Osteoblast (primary cell): ENCODE measurements around the gene OOSP4B. TPM values are rescaled to one million over a fixed set of nuclear protein-coding genes. Genes with fewer than 3 reads are reported as not detected.

Source experiments
- DNase-seq: peaks from one replicate; pipeline ENCODE4 v3.0.0; 2011; ENCODE audit warnings: low spot score, mixed read lengths; ENCODE audit not compliant: insufficient read length; ENCODE audit errors: missing footprints
- H2AFZ ChIP-seq: 2 replicates; pipeline ENCODE4 v1.6.0; 2011; ENCODE audit warnings: mild to moderate bottlenecking, low read length
- H3K27ac ChIP-seq: 2 replicates; pipeline ENCODE4 v1.5.1; 2011; ENCODE audit warnings: mild to moderate bottlenecking, low read depth, low read length, moderate library complexity
- H3K27me3 ChIP-seq: 2 replicates; pipeline ENCODE4 v1.6.0; 2012; ENCODE audit warnings: mild to moderate bottlenecking, control low read depth, inconsistent platforms, low read length, moderate library complexity; ENCODE audit not compliant: insufficient read depth
- H3K36me3 ChIP-seq: 2 replicates; pipeline ENCODE4 v1.5.1; 2011; ENCODE audit warnings: mild to moderate bottlenecking, low read length, control low read depth, moderate library complexity; ENCODE audit not compliant: insufficient read depth
- H3K4me1 ChIP-seq: 2 replicates; pipeline ENCODE4 v1.5.1; 2011; ENCODE audit warnings: mild to moderate bottlenecking, low read length, control low read depth, moderate library complexity; ENCODE audit not compliant: insufficient read depth
- H3K4me2 ChIP-seq: 2 replicates; pipeline ENCODE4 v1.6.0; 2011; ENCODE audit warnings: mild to moderate bottlenecking, low read length; ENCODE audit not compliant: insufficient read depth
- H3K4me3 ChIP-seq: fragments of 200-600 bp; sonication (generic); 3 replicates; pipeline ENCODE4 v1.5.1; 2012; ENCODE audit warnings: mild to moderate bottlenecking, low read length, inconsistent platforms; ENCODE audit not compliant: insufficient read depth
- H3K79me2 ChIP-seq: 2 replicates; pipeline ENCODE4 v1.6.0; 2012; ENCODE audit warnings: mild to moderate bottlenecking, low read length, control low read depth, inconsistent platforms; ENCODE audit not compliant: insufficient read depth
- H3K9me3 ChIP-seq: 2 replicates; pipeline ENCODE4 v1.5.1; 2011; ENCODE audit warnings: low read depth, low read length, control low read depth
- H4K20me1 ChIP-seq: 2 replicates; pipeline ENCODE4 v1.6.0; 2012; ENCODE audit warnings: mild to moderate bottlenecking, low read length, control low read depth; ENCODE audit not compliant: insufficient read depth
- total RNA-seq: library from RNA; depleted of rRNA; stranded (reverse); fragments of >200 nt; gene quantifications from 2 replicates; pipeline ENCODE4 v1.2.3, GENCODE V29; 2012
- TF ChIP-seq, protein P1 (sequence below): IDR thresholded peaks from 2 replicates; pipeline ENCODE4 v1.5.1; 2011; ENCODE audit warnings: mild to moderate bottlenecking, low read depth, low read length, moderate library complexity; ENCODE audit errors: extremely low read depth

OOSP4B gene
- total RNA-seq, 1 donor, result not detected

GRCh38 chr11:60078745-60079144 is 61.8 kb downstream of the OOSP4B start:
- no peaks in the 10 kb centered on the region for H3K79me2 ChIP-seq
- H3K4me2 ChIP-seq, result no peak overlapping the region
- H3K27ac ChIP-seq, result no peak overlapping the region
- no peaks in the 10 kb centered on the region for H4K20me1 ChIP-seq
- H3K36me3 ChIP-seq, result no peaks in the 10 kb centered on the region
- H3K9me3 ChIP-seq, result no peaks in the 10 kb centered on the region
- no peaks in the 10 kb centered on the region for H3K27me3 ChIP-seq
- no peaks in the 10 kb centered on the region for H3K4me1 ChIP-seq
- TF ChIP-seq, protein P1, sequence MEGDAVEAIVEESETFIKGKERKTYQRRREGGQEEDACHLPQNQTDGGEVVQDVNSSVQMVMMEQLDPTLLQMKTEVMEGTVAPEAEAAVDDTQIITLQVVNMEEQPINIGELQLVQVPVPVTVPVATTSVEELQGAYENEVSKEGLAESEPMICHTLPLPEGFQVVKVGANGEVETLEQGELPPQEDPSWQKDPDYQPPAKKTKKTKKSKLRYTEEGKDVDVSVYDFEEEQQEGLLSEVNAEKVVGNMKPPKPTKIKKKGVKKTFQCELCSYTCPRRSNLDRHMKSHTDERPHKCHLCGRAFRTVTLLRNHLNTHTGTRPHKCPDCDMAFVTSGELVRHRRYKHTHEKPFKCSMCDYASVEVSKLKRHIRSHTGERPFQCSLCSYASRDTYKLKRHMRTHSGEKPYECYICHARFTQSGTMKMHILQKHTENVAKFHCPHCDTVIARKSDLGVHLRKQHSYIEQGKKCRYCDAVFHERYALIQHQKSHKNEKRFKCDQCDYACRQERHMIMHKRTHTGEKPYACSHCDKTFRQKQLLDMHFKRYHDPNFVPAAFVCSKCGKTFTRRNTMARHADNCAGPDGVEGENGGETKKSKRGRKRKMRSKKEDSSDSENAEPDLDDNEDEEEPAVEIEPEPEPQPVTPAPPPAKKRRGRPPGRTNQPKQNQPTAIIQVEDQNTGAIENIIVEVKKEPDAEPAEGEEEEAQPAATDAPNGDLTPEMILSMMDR, result no peak
- H3K4me3 ChIP-seq, result no peak overlapping the region
- H2AFZ ChIP-seq, result no peak overlapping the region
- no peak for DNase-seq

DNA sequence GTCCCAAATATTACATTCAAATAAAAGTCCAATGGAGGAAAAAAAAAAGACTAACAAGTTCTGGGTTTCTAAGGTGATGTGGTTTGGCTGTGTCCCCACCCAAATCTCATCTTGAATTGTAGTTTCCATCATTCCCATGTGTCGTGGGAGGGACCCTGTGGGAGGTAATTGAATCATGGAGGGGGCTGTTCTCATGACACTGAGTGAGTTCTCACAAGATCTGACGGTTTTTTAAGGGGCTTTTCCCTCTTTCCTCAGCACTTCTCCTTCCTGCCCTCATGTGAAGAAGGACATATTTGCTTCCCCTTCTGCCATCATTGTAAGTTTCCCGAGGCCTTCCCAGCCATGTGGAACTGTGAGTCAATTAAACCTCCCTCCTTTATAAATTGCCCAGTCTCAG is 63.6 kb downstream of the OOSP4B start:
- no peaks in the 10 kb centered on the region for H3K9me3 ChIP-seq

More for the DNA sequence above, 63.6 kb downstream of the OOSP4B start:
- Histone ChIP-seq H3K4me3 (no peak overlapping the region), H3K27me3 (no peaks in the 10 kb centered on the region), H2AFZ (no peak overlapping the region), H3K27ac (no peak overlapping the region), H4K20me1 (no peaks in the 10 kb centered on the region), H3K4me1 (no peaks in the 10 kb centered on the region), H3K4me2 (no peak overlapping the region), H3K79me2 (no peaks in the 10 kb centered on the region), H3K36me3 (no peaks in the 10 kb centered on the region)
- DNase-seq, result no peak
- TF ChIP-seq, protein P1, result no peak

Other genes starting within 250 kb of the OOSP4B start
- gene MRPL16, start 206.4 kb upstream of the OOSP4B start, total RNA-seq, result 31.5 and 32.9 TPM in 2 replicates
- not detected in 2 replicates for gene CBLIF, start 171.7 kb upstream of the OOSP4B start, total RNA-seq
- not detected in 2 replicates for gene TCN1, start 150.7 kb upstream of the OOSP4B start, total RNA-seq
- not detected in 2 replicates for gene OOSP3, start 138.4 kb upstream of the OOSP4B start, total RNA-seq
- gene OOSP1, start 78.7 kb upstream of the OOSP4B start, total RNA-seq, result not detected in 2 replicates
- gene OOSP4A, start 53.1 kb upstream of the OOSP4B start, total RNA-seq, result not detected in 2 replicates
- gene OOSP2, start 23.2 kb downstream of the OOSP4B start, total RNA-seq, result not detected in 2 replicates
- gene MS4A3, start 39.5 kb downstream of the OOSP4B start, total RNA-seq, result not detected in 2 replicates
- gene MS4A2, start 71.5 kb downstream of the OOSP4B start, total RNA-seq, result not detected in 2 replicates
- under 0.01 TPM in 1 of 2 replicates, not detected in the other for gene MS4A6A, start 165.9 kb downstream of the OOSP4B start, total RNA-seq
- not detected in 2 replicates for gene MS4A4E, start 226.0 kb downstream of the OOSP4B start, total RNA-seq